Mucosa of rectum (tissue), 2 donors: ENCODE results near the gene GPRIN1.

Experiments
- H3K27ac ChIP-seq, 2 donors: one replicate each; pipeline ENCODE4 v1.7.0; 2013; ENCODE audit warnings: inconsistent platforms in 2 of 2, low read depth in 2 of 2, low read length in 2 of 2
- H3K27me3 ChIP-seq, 2 donors: one replicate each; pipeline ENCODE4 v1.7.0; 2013; ENCODE audit warnings: low read length in 2 of 2; ENCODE audit not compliant: control insufficient read depth in 2 of 2, insufficient read depth in 2 of 2
- H3K36me3 ChIP-seq, 2 donors: one replicate each; pipeline ENCODE4 v1.7.0; 2013; ENCODE audit warnings: low read length in 2 of 2; ENCODE audit not compliant: control insufficient read depth in 2 of 2, insufficient read depth in 2 of 2
- H3K4me1 ChIP-seq, 2 donors: one replicate each; pipeline ENCODE4 v1.7.0; 2013; ENCODE audit warnings: low read length in 2 of 2, mild to moderate bottlenecking in 1 of 2; ENCODE audit not compliant: control insufficient read depth in 2 of 2, insufficient read depth in 2 of 2
- H3K4me3 ChIP-seq, 2 donors: one replicate each; pipeline ENCODE4 v1.7.0; 2013; ENCODE audit warnings: low read length in 2 of 2
- H3K9ac ChIP-seq, 2 donors: one replicate each; pipeline ENCODE4 v1.7.0; 2013; ENCODE audit warnings: low read length in 2 of 2, low read depth in 1 of 2, mild to moderate bottlenecking in 1 of 2
- H3K9me3 ChIP-seq, 2 donors: one replicate each; pipeline ENCODE4 v1.7.0; 2013; ENCODE audit warnings: low read length in 2 of 2; ENCODE audit not compliant: control insufficient read depth in 2 of 2
- donor health status: healthy.
- donor health status: Normal muscosa, but diverticular disease.

The GPRIN1 gene

DNA sequence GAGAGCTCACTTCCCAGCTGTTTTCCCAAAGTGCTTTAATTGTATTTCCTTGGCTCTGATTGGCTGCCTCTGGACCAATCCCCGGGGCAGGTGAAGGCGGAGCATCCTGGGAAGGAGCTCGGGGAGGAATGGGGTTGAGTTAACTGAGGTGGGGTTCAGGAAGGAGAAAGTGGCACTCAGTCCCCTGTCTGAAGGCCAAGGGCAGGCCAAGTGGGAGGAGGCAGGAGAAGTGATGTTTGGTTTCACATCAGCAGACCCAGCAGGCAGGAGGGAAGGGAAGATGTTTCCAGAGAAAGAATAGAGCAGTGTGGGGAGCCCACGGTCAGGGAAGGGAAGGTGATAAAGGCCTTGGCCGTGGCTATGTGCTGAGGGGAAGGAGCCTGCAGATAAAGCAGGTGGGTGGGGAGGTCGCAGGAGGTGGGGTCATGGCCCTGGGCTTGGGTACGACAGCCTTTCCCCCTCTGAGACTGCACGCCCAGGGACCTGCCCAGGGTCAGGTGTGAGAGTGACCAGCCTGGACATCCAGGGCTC lies 40.5 kb upstream of the GPRIN1 start:
- no peak overlapping the region for H3K9ac ChIP-seq
- no peak overlapping the region for H3K27ac ChIP-seq
- H3K4me1 ChIP-seq = peaks cover 10 to 16% of the 10 kb centered on the region in 2 donors
- H3K4me3 ChIP-seq = no peak overlapping the region
- H3K9me3 ChIP-seq = no peaks in the 10 kb centered on the region
- H3K36me3 ChIP-seq = peaks cover 0 to 12% of the 10 kb centered on the region in 2 donors
- no peaks in the 10 kb centered on the region for H3K27me3 ChIP-seq

DNA sequence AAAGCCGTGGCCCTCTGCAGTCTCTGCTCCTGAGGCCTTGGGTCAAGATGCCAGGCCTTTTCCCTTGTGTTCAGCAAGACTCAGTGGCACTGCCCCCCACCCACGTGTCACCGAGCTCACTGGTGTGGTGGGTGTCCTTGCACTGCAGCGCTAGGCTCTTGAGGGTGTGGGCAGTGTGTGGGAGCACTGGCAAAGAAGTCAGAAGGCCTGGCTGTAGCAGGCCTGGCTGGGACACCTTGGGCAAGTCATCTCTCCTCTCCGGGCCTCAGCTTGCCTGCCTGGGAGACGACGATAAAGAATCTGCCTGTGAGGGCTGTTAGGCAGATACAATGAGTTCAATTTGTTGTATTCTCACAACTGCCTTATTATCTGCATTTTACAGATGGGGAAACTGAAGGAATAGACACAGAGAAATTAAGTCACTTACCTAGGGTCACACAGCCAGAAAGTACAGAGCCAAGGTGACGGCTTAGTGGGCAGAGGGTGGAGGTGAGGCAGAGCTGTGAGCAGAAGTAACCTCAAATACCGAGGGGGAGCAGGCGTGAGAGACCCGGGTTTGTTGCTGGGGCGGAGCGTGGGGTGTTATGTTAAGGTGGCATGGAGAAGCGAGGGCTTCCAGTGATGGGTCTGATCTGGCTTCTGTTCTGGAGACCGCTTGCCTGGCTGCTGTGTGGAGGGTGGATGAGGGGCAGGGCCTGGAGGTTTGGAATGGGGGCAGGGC lies 38.7 kb upstream of the GPRIN1 start:
- Histone ChIP-seq H3K27ac (no peak overlapping the region), H3K36me3 (peaks cover 0 to 9% of the 10 kb centered on the region in 2 donors), H3K27me3 (no peaks in the 10 kb centered on the region), H3K9ac (peak overlapping the region; percentile 72 to 82), H3K9me3 (no peaks in the 10 kb centered on the region), H3K4me1 (peaks cover 10 to 16% of the 10 kb centered on the region in 2 donors), H3K4me3 (peak overlapping the region; percentile 83)

DNA sequence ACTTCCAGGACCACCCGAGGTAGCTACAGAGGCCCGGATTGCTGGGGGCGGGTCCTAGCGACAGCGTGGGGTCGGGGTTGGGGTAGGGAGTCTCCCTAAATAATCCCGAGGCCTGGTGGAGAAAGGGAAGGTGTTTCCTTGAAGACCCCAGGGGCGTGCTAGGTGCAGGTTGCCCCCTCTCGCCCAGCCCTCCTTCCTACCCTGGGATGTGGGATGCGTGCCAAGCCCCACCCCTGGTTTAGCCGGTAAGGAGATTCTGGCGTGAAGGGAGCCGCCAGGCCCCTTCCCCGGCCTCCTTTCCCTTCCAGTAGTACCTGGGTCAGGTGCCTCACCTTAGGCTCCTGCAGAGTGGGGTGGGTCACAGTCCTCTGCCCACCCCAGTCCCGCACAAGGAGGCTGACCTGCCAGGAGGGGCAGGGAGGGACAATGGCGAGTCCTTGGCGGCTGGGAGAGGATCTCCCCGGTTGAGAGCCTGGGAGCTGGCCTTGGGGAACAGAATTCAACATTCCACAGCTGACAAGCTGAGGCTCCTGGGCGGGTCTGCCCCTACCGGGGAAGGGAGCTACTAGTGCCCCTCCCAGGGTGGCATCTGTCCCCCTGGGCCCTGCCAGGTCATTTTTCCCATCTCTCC lies 38.0 kb upstream of the GPRIN1 start:
- Histone ChIP-seq H3K4me1 (peaks cover 10 to 16% of the 10 kb centered on the region in 2 donors), H3K27ac (peak overlapping the region; percentile 45 to 61)

DNA sequence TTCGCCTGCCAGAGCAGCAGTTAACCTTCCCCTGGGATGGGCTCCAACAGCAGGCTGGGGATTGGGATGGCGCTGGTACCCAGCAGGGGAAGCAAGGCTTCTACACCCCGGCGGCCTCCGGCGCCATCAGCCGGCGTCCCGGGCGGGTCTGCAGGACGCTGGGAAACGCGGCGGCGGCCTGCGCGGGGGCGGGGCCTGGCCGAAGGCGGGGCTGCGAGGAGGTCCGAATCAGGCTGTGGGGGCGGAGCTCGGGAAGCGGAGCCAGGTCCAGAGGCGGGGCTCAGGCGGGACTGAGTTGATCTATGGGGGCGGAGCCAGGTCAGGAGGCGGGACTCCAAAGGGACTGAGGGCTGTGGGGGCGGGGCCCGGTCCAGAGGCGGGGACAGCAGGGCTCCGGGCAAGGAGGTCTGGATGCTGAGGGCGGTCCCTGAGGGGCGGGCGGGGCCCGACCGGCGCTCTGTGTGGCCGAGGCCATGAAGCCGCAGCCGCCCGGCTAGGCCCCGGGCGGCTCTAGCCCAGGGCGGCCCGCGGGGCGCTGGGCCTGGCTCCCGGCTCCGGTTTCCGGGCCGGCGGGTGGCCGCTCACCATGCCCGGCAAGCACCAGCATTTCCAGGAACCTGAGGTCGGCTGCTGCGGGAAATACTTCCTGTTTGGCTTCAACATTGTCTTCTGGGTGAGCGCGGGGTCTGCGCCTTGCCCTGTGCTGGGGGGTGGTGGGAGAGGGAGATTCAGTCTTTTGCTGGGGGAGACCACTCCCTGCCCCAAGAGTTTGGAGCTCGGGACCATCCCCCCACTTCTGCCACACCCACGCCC lies 37.3 kb upstream of the GPRIN1 start, which contains the start of gene TSPAN17:
Gene TSPAN17, plus strand, starts transcription at position 455 of the 813 bp plus-strand sequence. Its CDS starts 132 bp downstream, at position 587.
- H3K27ac ChIP-seq = peak within 1 kb of the TSS; percentile 45 to 68
- H3K9ac ChIP-seq = peak within 1 kb of the TSS; percentile 77 to 82
- H3K9me3 ChIP-seq = no peaks in the 10 kb centered on the region

More for the DNA sequence above, 38.0 kb upstream of the GPRIN1 start:
- H3K4me3 ChIP-seq = peak overlapping the region; percentile 83
- no peaks in the 10 kb centered on the region for H3K9me3 ChIP-seq
- H3K36me3 ChIP-seq = peaks cover 0 to 5% of the 10 kb centered on the region in 2 donors
- H3K27me3 ChIP-seq = peaks cover 0 to 3% of the 10 kb centered on the region in 2 donors
- peak overlapping the region; percentile 72 to 82 for H3K9ac ChIP-seq

DNA sequence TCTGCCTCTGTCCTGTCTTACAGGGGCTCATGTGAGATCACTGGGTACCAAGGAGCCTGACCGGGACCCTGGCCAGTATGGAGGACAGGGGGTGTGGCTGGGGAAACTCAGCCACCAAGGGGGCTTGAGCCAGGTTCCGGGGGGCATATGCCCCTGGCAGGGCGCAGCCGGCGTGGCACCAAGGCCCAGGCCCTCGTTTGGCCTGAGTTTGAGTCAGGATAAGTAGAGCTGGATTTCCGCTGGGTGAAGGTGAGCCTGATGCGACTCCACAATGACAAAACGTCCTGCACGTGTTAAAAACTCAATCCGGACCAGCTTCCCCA lies 36.7 kb upstream of the GPRIN1 start:
- H3K27ac ChIP-seq = peak overlapping the region in 1 of 2 donors; percentile 68
- no peaks in the 10 kb centered on the region for H3K36me3 ChIP-seq
- H3K9me3 ChIP-seq = no peaks in the 10 kb centered on the region
- H3K9ac ChIP-seq = peak overlapping the region in 1 of 2 donors; percentile 77
- H3K27me3 ChIP-seq = peaks cover 0 to 3% of the 10 kb centered on the region in 2 donors
- peaks cover 10 to 16% of the 10 kb centered on the region in 2 donors for H3K4me1 ChIP-seq
- H3K4me3 ChIP-seq = peak overlapping the region; percentile 56 to 85

More for the DNA sequence above, 37.3 kb upstream of the GPRIN1 start, which contains the start of gene TSPAN17:
- no peaks in the 10 kb centered on the region for H3K36me3 ChIP-seq
- H3K27me3 ChIP-seq = peaks cover 0 to 3% of the 10 kb centered on the region in 2 donors
- peaks cover 10 to 16% of the 10 kb centered on the region in 2 donors for H3K4me1 ChIP-seq
- H3K4me3 ChIP-seq = peak within 1 kb of the TSS; percentile 83 to 85

DNA sequence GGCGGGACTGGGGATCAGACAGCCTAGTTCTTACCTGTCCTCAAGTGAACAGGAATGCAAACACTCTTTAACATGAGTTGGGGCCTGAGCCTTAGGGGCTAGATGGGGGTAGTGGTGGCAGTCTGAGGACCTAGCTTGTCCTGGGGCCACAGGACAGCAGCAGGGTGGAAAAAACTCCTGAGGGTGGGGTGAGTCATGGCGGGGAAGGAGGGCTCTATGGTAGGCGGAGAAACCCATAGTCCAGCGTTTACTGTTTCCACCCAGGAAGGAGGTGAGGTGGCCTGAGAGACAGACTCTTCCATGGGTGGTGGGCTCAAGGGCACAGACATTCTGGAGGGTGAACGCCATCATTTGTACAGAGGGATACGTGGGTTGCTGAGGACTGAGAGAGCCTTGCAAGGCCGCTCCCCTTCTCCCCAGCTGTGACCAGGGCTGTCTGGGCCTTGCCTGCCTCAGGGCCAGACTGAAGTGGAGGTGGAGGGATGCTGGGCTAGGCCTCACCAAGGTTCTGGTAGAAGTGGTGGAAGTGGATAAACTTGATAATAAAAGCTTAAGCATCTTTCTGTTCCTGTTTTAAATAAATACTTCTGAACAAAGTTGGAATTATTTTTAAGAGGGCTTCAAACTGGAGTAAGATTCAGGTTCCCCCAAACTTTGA lies 36.2 kb upstream of the GPRIN1 start:
- peak overlapping the region in 1 of 2 donors; percentile 85 for H3K4me3 ChIP-seq
- H3K9ac ChIP-seq = peak overlapping the region in 1 of 2 donors; percentile 77
- peak overlapping the region in 1 of 2 donors; percentile 68 for H3K27ac ChIP-seq
- peaks cover 10 to 16% of the 10 kb centered on the region in 2 donors for H3K4me1 ChIP-seq
- no peaks in the 10 kb centered on the region for H3K9me3 ChIP-seq
- H3K36me3 ChIP-seq = no peaks in the 10 kb centered on the region
- peaks cover 0 to 3% of the 10 kb centered on the region in 2 donors for H3K27me3 ChIP-seq

DNA sequence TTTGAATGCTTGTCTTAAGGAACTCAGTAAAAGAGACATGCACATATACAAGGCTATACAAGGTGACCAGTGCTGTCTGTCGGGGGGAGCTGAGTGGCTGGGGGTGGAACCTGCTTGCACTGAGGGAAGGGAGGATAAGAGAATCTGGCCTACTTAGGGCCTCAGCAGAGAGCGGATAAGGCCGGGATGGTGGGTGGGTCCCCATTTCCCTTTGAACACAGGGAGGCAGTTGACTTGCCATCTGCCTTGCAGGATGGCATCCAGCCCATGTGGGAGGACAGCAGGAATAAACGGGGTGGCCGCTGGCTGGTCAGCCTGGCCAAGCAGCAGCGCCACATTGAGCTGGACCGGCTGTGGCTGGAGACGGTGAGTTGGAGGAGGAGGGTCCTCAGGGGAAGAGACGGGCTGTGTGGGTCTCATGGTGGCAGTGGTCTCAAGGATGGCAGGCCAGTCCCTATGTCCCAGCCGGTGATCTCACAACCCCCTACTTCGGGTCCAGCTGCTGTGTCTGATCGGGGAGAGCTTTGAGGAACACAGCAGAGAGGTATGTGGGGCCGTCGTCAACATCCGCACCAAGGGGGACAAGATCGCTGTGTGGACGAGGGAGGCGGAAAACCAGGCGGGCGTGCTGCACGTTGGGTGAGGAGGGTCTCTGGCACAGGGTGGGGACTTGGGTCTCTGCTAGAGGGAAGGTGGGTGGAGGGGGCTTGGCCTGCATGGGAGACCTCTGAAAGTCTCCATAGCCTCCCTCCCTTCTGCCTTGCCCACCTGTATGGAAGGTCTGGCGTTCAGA lies 35.1 kb upstream of the GPRIN1 start:
- peaks cover 0 to 3% of the 10 kb centered on the region in 2 donors for H3K27me3 ChIP-seq
- no peaks in the 10 kb centered on the region for H3K36me3 ChIP-seq
- peaks cover 10 to 16% of the 10 kb centered on the region in 2 donors for H3K4me1 ChIP-seq
- H3K9ac ChIP-seq = no peak overlapping the region
- H3K27ac ChIP-seq = no peak overlapping the region
- H3K9me3 ChIP-seq = no peaks in the 10 kb centered on the region
- H3K4me3 ChIP-seq = no peak overlapping the region

DNA sequence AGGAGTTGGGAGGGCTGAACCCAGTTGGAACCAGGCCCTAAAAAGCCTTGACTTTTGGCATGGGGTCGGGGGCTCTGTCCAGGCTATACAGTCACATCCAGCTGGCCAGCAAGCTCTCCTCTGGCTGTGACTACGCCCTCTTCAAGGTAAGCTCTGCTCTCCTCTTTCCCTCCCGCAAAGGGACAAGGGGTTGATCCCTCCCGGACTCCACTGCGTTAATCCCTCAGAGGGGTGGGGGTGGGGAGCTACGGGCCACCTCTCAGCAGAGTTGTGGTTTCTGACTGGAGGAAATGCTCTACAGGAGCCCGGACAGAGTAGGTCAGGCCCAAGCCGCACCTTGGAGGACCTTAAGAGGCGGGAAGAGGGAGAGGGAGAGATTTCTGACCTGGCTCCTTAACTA lies 34.3 kb upstream of the GPRIN1 start:
- Histone ChIP-seq H3K9me3 (no peaks in the 10 kb centered on the region), H3K9ac (no peak overlapping the region), H3K36me3 (no peaks in the 10 kb centered on the region), H3K4me1 (peaks cover 10 to 16% of the 10 kb centered on the region in 2 donors), H3K27ac (no peak overlapping the region), H3K27me3 (peaks cover 0 to 3% of the 10 kb centered on the region in 2 donors), H3K4me3 (no peak overlapping the region)
